ENCODE data around the gene EEF1A1. TPM values are rescaled to one million over a fixed set of nuclear protein-coding genes. Genes with fewer than 3 reads are reported as not detected.
A peak's percentile ranks its signal among the peaks of the same experiment; 100 is the strongest.
"Not testable (repeated sequence)": the region's sequence is repeated elsewhere in the genome, so short reads cannot be mapped to it uniquely, and the experiment has no call there.

The EEF1A1 gene
- total RNA-seq (2021) (9,320 and 9,713 TPM in 2 replicates), Bru-seq, nascent RNA (percentile 100 among the genes with signal in this experiment), BruChase-seq, experiment 1, labeled RNA remaining after a 2-hour chase (percentile 100 among the genes with signal in this experiment), BruChase-seq, experiment 2, labeled RNA remaining after a 6-hour chase (percentile 100 among the genes with signal in this experiment)
- long read RNA-seq, full-length matches to known transcripts, result 1,461 of 2,014 reads
- long read RNA-seq, partial matches to known transcripts, result 474 of 2,014 reads
- long read RNA-seq, other reads (novel, unspliced or antisense), result 79 of 2,014 reads

DNA sequence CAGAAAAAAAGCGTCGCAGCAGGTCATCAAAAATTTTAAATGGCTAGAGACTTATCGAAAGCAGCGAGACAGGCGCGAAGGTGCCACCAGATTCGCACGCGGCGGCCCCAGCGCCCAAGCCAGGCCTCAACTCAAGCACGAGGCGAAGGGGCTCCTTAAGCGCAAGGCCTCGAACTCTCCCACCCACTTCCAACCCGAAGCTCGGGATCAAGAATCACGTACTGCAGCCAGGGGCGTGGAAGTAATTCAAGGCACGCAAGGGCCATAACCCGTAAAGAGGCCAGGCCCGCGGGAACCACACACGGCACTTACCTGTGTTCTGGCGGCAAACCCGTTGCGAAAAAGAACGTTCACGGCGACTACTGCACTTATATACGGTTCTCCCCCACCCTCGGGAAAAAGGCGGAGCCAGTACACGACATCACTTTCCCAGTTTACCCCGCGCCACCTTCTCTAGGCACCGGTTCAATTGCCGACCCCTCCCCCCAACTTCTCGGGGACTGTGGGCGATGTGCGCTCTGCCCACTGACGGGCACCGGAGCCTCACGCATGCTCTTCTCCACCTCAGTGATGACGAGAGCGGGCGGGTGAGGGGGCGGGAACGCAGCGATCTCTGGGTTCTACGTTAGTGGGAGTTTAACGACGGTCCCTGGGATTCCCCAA lies at the start of gene EEF1A1:
Gene EEF1A1, minus strand, starts transcription at position 345 of the 663 bp plus-strand sequence. CDS start 1,006 bp downstream, outside the sequence.
- POLR2A ChIA-PET (ENCODE audit: low non-redundant PET), result interaction anchor here (0.6 to 1.1 kb wide), 6 partner anchors 40 to 343 kb away, joined by 3 to 4 read pairs (median 3); partner anchors contain the start of gene MTO1
- H3K27ac ChIP-seq (ENCODE audit: low read depth, low read length, poor library complexity, severe bottlenecking), result peak within 1 kb of the TSS; percentile 100
- no peaks in the 10 kb centered on the region for H3K27me3 ChIP-seq (replicated peaks; ENCODE audit: insufficient read depth, low read depth, low read length, poor library complexity)
- peak within 1 kb of the TSS; percentile 92 for H3K4me3 ChIP-seq (ENCODE audit: low read depth, low read length, poor library complexity, severe bottlenecking)
- intact Hi-C loops (cut with micrococcal nuclease; ENCODE audit: unreplicated experiment), result loop anchor here (2.0 to 5.0 kb wide), 2 partner anchors 60 to 131 kb away; partner anchors contain the start of gene SLC17A5
- no TSS peak for BruUV-seq (replicated peaks)
- TF ChIP-seq CTCF (conservative IDR thresholded peaks at IDR 0.05; ENCODE audit: low read depth, low read length) (no peak), EZH2 (IDR thresholded peaks at IDR 0.05; ENCODE audit: borderline replicate concordance, low read depth, low read length, poor library complexity, severe bottlenecking) (no peak)
- DNase-seq (ENCODE audit: low spot score), result peak; percentile 100
- CTCF ChIA-PET, result interaction anchor here (0.6 kb wide), 1 partner anchor 609 kb away, joined by 6 read pairs; no protein-coding TSS in a partner anchor
- H3K36me3 ChIP-seq (ENCODE audit: insufficient read depth, low read length, poor library complexity, severe bottlenecking), result peaks cover 48% of the 10 kb centered on the region
- H3K9me3 ChIP-seq (ENCODE audit: low read depth, low read length, poor library complexity, severe bottlenecking), result no peaks in the 10 kb centered on the region
- peaks cover 20% of the 10 kb centered on the region for H3K4me1 ChIP-seq (ENCODE audit: insufficient read depth, low read length, poor library complexity, severe bottlenecking)

- intact Hi-C loops (cut with micrococcal nuclease; ENCODE audit: unreplicated experiment), result no loop called here
- no peak for DNase-seq (ENCODE audit: low spot score)
- Histone ChIP-seq H3K4me3 (ENCODE audit: low read depth, low read length, poor library complexity, severe bottlenecking) (no peak overlapping the region), H3K36me3 (ENCODE audit: insufficient read depth, low read length, poor library complexity, severe bottlenecking) (no peaks in the 10 kb centered on the region), H3K27me3 (replicated peaks; ENCODE audit: insufficient read depth, low read depth, low read length, poor library complexity) (no peaks in the 10 kb centered on the region), H3K9me3 (ENCODE audit: low read depth, low read length, poor library complexity, severe bottlenecking) (no peaks in the 10 kb centered on the region), H3K4me1 (ENCODE audit: insufficient read depth, low read length, poor library complexity, severe bottlenecking) (no peaks in the 10 kb centered on the region), H3K27ac (ENCODE audit: low read depth, low read length, poor library complexity, severe bottlenecking) (no peak overlapping the region)
- ChIA-PET POLR2A (ENCODE audit: low non-redundant PET) (no interaction called here), CTCF (no interaction called here)
- BruUV-seq (replicated peaks), result no TSS peak
- TF ChIP-seq EZH2 (IDR thresholded peaks at IDR 0.05; ENCODE audit: borderline replicate concordance, low read depth, low read length, poor library complexity, severe bottlenecking) (no peak), CTCF (conservative IDR thresholded peaks at IDR 0.05; ENCODE audit: low read depth, low read length) (no peak)
Measured at GRCh38 chr6:73569121-73569520, 48.3 kb upstream of the EEF1A1 start.

- POLR2A ChIA-PET (ENCODE audit: low non-redundant PET), result no interaction called here
- Histone ChIP-seq H3K4me3 (ENCODE audit: low read depth, low read length, poor library complexity, severe bottlenecking) (no peak overlapping the region), H3K9me3 (ENCODE audit: low read depth, low read length, poor library complexity, severe bottlenecking) (no peaks in the 10 kb centered on the region), H3K27me3 (replicated peaks; ENCODE audit: insufficient read depth, low read depth, low read length, poor library complexity) (no peaks in the 10 kb centered on the region), H3K36me3 (ENCODE audit: insufficient read depth, low read length, poor library complexity, severe bottlenecking) (no peaks in the 10 kb centered on the region), H3K4me1 (ENCODE audit: insufficient read depth, low read length, poor library complexity, severe bottlenecking) (no peaks in the 10 kb centered on the region), H3K27ac (ENCODE audit: low read depth, low read length, poor library complexity, severe bottlenecking) (no peak overlapping the region)
- TF ChIP-seq CTCF (conservative IDR thresholded peaks at IDR 0.05; ENCODE audit: low read depth, low read length), result no peak
- TF ChIP-seq EZH2 (IDR thresholded peaks at IDR 0.05; ENCODE audit: borderline replicate concordance, low read depth, low read length, poor library complexity, severe bottlenecking), result no peak
- CTCF ChIA-PET, result no interaction called here
- DNase-seq (ENCODE audit: low spot score), result peak; percentile 29
- intact Hi-C loops (cut with micrococcal nuclease; ENCODE audit: unreplicated experiment), result no loop called here
- no TSS peak for BruUV-seq (replicated peaks)
Measured at GRCh38 chr6:73566954-73567591, 46.2 kb upstream of the EEF1A1 start.

GRCh38 chr6:73566486-73566871 lies 45.6 kb upstream of the EEF1A1 start:
- POLR2A ChIA-PET (ENCODE audit: low non-redundant PET), result interaction anchor here (0.6 kb wide), 1 partner anchor 51 kb away, joined by 3 read pairs; no protein-coding TSS in a partner anchor
- intact Hi-C loops (cut with micrococcal nuclease; ENCODE audit: unreplicated experiment); H3K4me3 ChIP-seq (ENCODE audit: low read depth, low read length, poor library complexity, severe bottlenecking); H3K36me3 ChIP-seq (ENCODE audit: insufficient read depth, low read length, poor library complexity, severe bottlenecking); CTCF ChIA-PET; H3K27me3 ChIP-seq (replicated peaks; ENCODE audit: insufficient read depth, low read depth, low read length, poor library complexity); H3K27ac ChIP-seq (ENCODE audit: low read depth, low read length, poor library complexity, severe bottlenecking); H3K4me1 ChIP-seq (ENCODE audit: insufficient read depth, low read length, poor library complexity, severe bottlenecking); BruUV-seq (replicated peaks); H3K9me3 ChIP-seq (ENCODE audit: low read depth, low read length, poor library complexity, severe bottlenecking); DNase-seq (ENCODE audit: low spot score): not testable (repeated sequence)
